ENCODE data around the gene SLC46A1. TPM values are rescaled to one million over a fixed set of nuclear protein-coding genes. Genes with fewer than 3 reads are reported as not detected.

Gene SLC46A1
- total and polyA plus RNA-seq, 2 of the 13 experiments (the other 11 are each of a cell fraction or from before 2014, with no cell fraction given) = 19.6 to 22.6 TPM

GRCh38 chr17:28404812-28405570, 1.0 kb downstream of the SLC46A1 start (continued):
- TF ChIP-seq PAXIP1 (CRISPR knock-in tag; conservative IDR thresholded peaks at IDR 0.05) = peak; percentile 76
- TF ChIP-seq ZSCAN21 (CRISPR knock-in tag; IDR thresholded peaks at IDR 0.05; ENCODE audit: borderline replicate concordance) = no peak
- peak; percentile 88; the same call in 1 of the 2 replicates for TF ChIP-seq ZNF652 (CRISPR knock-in tag; IDR thresholded peaks at IDR 0.05; ENCODE audit: borderline replicate concordance, low read depth)
- TF ChIP-seq ZNF619 (CRISPR knock-in tag; IDR thresholded peaks at IDR 0.05) = no peak
- TF ChIP-seq HES4 (CRISPR knock-in tag; IDR thresholded peaks at IDR 0.05; ENCODE audit: borderline replicate concordance) = no peak
- peak; percentile 59; the same call in 1 of the 2 replicates for TF ChIP-seq GATAD2A (CRISPR knock-in tag; IDR thresholded peaks at IDR 0.05)
- peak; percentile 94 for TF ChIP-seq HIC2 (CRISPR knock-in tag; IDR thresholded peaks at IDR 0.05; ENCODE audit: low read depth)
- TF ChIP-seq GATA4 (IDR thresholded peaks at IDR 0.05; ENCODE audit: borderline replicate concordance, low read depth) = no peak
- TF ChIP-seq THAP11 (CRISPR knock-in tag; IDR thresholded peaks at IDR 0.05) = peak; percentile 64
- peak; percentile 68; the same call in 1 of the 2 replicates for TF ChIP-seq REPIN1 (CRISPR knock-in tag; IDR thresholded peaks at IDR 0.05; ENCODE audit: borderline replicate concordance, low read depth)
- no peak for TF ChIP-seq IRF1 (CRISPR knock-in tag; IDR thresholded peaks at IDR 0.05; ENCODE audit: low read depth)
- peak; percentile 67 for TF ChIP-seq PRDM15 (CRISPR knock-in tag; IDR thresholded peaks at IDR 0.05)
- no peak for TF ChIP-seq GLMP (CRISPR knock-in tag; IDR thresholded peaks at IDR 0.05; ENCODE audit: borderline replicate concordance)
